Hepatocyte (in vitro differentiated cells): ENCODE data around the gene MLST8. TPM values are rescaled to one million over a fixed set of nuclear protein-coding genes. Genes with fewer than 3 reads are reported as not detected.

Source experiments
- DNase-seq: peaks from one replicate; pipeline ENCODE4 v3.0.0-alpha.2; 2016; ENCODE audit warnings: low spot score
- H2AFZ ChIP-seq: fragments of 200-600 bp; sonication (generic); 2 replicates; pipeline ENCODE4 v1.6.0; 2016; ENCODE audit warnings: antibody characterized with exemption, mild to moderate bottlenecking
- H3K27ac ChIP-seq: fragments of 200-600 bp; sonication (generic); 2 replicates; pipeline ENCODE4 v1.5.1; 2016; ENCODE audit warnings: mild to moderate bottlenecking
- H3K27me3 ChIP-seq: fragments of 200-600 bp; sonication (generic); 2 replicates; pipeline ENCODE4 v1.6.1; 2016
- H3K36me3 ChIP-seq: fragments of 200-600 bp; sonication (generic); replicated peaks from 2 replicates; pipeline ENCODE4 v1.5.1; 2016; ENCODE audit warnings: low read depth; ENCODE audit not compliant: insufficient read depth
- H3K4me1 ChIP-seq: fragments of 200-600 bp; sonication (generic); 2 replicates; pipeline ENCODE4 v1.5.1; 2016; ENCODE audit warnings: mild to moderate bottlenecking, moderate library complexity; ENCODE audit not compliant: insufficient read depth
- H3K4me2 ChIP-seq: fragments of 200-600 bp; sonication (generic); 2 replicates; pipeline ENCODE4 v1.6.0; 2016
- H3K4me3 ChIP-seq: fragments of 200-600 bp; sonication (generic); 2 replicates; pipeline ENCODE4 v1.5.1; 2016; ENCODE audit warnings: mild to moderate bottlenecking
- H3K79me2 ChIP-seq: fragments of 200-600 bp; sonication (generic); 2 replicates; pipeline ENCODE4 v1.6.0; 2017; ENCODE audit warnings: mild to moderate bottlenecking
- H3K9me2 ChIP-seq: fragments of 200-600 bp; sonication (generic); replicated peaks from 2 replicates; pipeline ENCODE4 v1.6.0; 2017; ENCODE audit warnings: mild to moderate bottlenecking; ENCODE audit not compliant: insufficient read depth
- H3K9me3 ChIP-seq: fragments of 200-600 bp; sonication (generic); 2 replicates; pipeline ENCODE4 v1.5.1; 2016; ENCODE audit warnings: low read depth, mild to moderate bottlenecking
- H4K20me1 ChIP-seq: fragments of 200-600 bp; sonication (generic); 2 replicates; pipeline ENCODE4 v1.6.0; 2016; ENCODE audit warnings: mild to moderate bottlenecking; ENCODE audit not compliant: insufficient read depth, poor library complexity, severe bottlenecking
- CTCF ChIP-seq: fragments of 200-600 bp; sonication (generic); IDR thresholded peaks from 2 replicates; pipeline ENCODE4 v1.5.1; 2016; ENCODE audit warnings: antibody characterized with exemption, mild to moderate bottlenecking; ENCODE audit not compliant: poor library complexity
- EZH2 ChIP-seq: fragments of 200-600 bp; sonication (generic); IDR thresholded peaks from 2 replicates; pipeline ENCODE4 v1.6.1; 2016; ENCODE audit warnings: antibody characterized with exemption, mild to moderate bottlenecking, borderline replicate concordance
- EZH2phosphoT487 ChIP-seq: fragments of 200-600 bp; sonication (generic); IDR thresholded peaks from one replicate; pipeline ENCODE4 v1.6.1; 2018; ENCODE audit warnings: antibody characterized with exemption, mild to moderate bottlenecking, low read depth, moderate library complexity; ENCODE audit not compliant: unreplicated experiment, severe bottlenecking
- WGBS: methylation state at CpG from one replicate; pipeline ENCODE4 v1.1.6; 2016; ENCODE audit warnings: low lambda C conversion rate; ENCODE audit errors: missing lambda C conversion rate; 5-methylcytosine and 5-hydroxymethylcytosine counted together
- polyA plus RNA-seq: library from polyadenylated mRNA; unstranded; fragments of >200 nt; fragmentation: Nextera tagmentation; extraction: Ambion mirVana; gene quantifications from 2 replicates; pipeline ENCODE4 v1.2.1, GENCODE V29; 2016
- total RNA-seq: library from RNA; depleted of rRNA; stranded (reverse); fragments of >200 nt; gene quantifications from 2 replicates; pipeline ENCODE4 v1.2.3, GENCODE V29; 2014

MLST8 gene
- total and polyA plus RNA-seq, 2 experiments from 2014 or later = 28.3 to 88.3 TPM

DNA sequence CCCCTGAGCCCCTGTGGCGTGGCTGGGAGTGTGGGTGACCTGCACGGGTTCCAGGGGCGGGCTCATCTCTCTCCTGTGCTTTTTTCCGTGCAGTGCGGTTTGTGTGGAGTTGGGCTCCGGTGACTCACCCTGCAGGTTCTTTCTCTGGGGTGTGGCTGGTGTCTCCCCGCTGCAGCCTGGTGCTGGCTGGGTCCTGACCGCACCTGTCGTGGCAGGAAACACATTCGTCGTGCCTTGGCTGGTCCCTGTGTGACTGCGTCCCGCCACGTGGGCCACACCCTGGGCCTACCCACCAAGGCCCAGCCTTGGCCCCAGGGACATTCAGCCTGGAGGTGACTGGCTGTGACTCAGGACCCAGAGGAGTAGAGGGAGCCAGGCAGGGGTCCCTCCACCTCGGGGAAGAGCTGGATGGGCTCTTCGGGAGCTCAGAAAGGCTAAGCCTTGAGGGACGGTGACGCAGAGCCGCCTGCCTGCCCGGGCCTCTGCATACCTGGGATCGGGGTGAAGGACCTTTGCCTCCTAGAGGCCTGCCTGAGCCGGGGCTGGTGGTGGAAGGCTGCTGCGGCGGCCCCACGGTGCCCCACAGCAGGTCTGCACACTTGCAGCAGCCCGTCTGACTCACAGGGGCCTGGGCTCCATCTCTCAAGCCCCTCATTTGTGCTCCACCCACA, 41.9 kb upstream of the MLST8 start:
- H4K20me1 ChIP-seq = peaks cover 22% of the 10 kb centered on the region

GRCh38 chr16:2165861-2166260, 39.4 kb upstream of the MLST8 start:
- H2AFZ ChIP-seq = no peak overlapping the region
- H3K79me2 ChIP-seq = peaks cover 33% of the 10 kb centered on the region
- H3K36me3 ChIP-seq = no peaks in the 10 kb centered on the region
- TF ChIP-seq EZH2phosphoT487 = no peak
- TF ChIP-seq EZH2 = no peak
- TF ChIP-seq CTCF = no peak
- no peak overlapping the region for H3K27ac ChIP-seq
- H3K9me2 ChIP-seq = no peaks in the 10 kb centered on the region
- no peak for DNase-seq
- no peaks in the 10 kb centered on the region for H3K9me3 ChIP-seq
- WGBS = 95% methylated on average over 12 of the region's 12 CpGs
- H3K4me3 ChIP-seq = no peak overlapping the region
- H3K27me3 ChIP-seq = no peaks in the 10 kb centered on the region
- peaks cover under 1% of the 10 kb centered on the region for H4K20me1 ChIP-seq
- H3K4me2 ChIP-seq = no peak overlapping the region
- peaks cover 23% of the 10 kb centered on the region for H3K4me1 ChIP-seq

More for the DNA sequence above, 41.9 kb upstream of the MLST8 start:
- peak; percentile 81 for DNase-seq
- 75% methylated on average over 21 of the region's 26 CpGs for WGBS
- Histone ChIP-seq H3K4me3 (no peak overlapping the region), H3K27me3 (no peaks in the 10 kb centered on the region), H3K4me1 (peaks cover 25% of the 10 kb centered on the region), H3K27ac (peak overlapping the region; percentile 92), H3K9me3 (no peaks in the 10 kb centered on the region), H3K36me3 (no peaks in the 10 kb centered on the region), H3K4me2 (peak overlapping the region; percentile 28), H2AFZ (no peak overlapping the region), H3K9me2 (no peaks in the 10 kb centered on the region), H3K79me2 (peaks cover 56% of the 10 kb centered on the region)
- TF ChIP-seq EZH2phosphoT487 = no peak
- TF ChIP-seq CTCF = no peak
- TF ChIP-seq EZH2 = no peak

GRCh38 chr16:2166263-2167067, 38.8 kb upstream of the MLST8 start:
- WGBS = 94% methylated on average over 17 of the region's 17 CpGs
- Histone ChIP-seq H3K4me1 (peaks cover 21% of the 10 kb centered on the region), H4K20me1 (no peaks in the 10 kb centered on the region), H3K4me3 (no peak overlapping the region), H3K4me2 (no peak overlapping the region), H3K79me2 (peaks cover 27% of the 10 kb centered on the region), H3K27ac (no peak overlapping the region), H3K9me3 (no peaks in the 10 kb centered on the region), H3K27me3 (no peaks in the 10 kb centered on the region), H3K36me3 (no peaks in the 10 kb centered on the region), H3K9me2 (no peaks in the 10 kb centered on the region), H2AFZ (no peak overlapping the region)
- TF ChIP-seq EZH2phosphoT487 (no peak), EZH2 (no peak), CTCF (no peak)
- no peak for DNase-seq
